ENCODE results near the gene PTPN4. TPM values are rescaled to one million over a fixed set of nuclear protein-coding genes. Genes with fewer than 3 reads are reported as not detected.

Gene PTPN4
- total and polyA plus RNA-seq, 2 of the 13 experiments (the other 11 are each of a cell fraction or from before 2014, with no cell fraction given) = 20.3 to 34.6 TPM

- TF ChIP-seq, protein P1, sequence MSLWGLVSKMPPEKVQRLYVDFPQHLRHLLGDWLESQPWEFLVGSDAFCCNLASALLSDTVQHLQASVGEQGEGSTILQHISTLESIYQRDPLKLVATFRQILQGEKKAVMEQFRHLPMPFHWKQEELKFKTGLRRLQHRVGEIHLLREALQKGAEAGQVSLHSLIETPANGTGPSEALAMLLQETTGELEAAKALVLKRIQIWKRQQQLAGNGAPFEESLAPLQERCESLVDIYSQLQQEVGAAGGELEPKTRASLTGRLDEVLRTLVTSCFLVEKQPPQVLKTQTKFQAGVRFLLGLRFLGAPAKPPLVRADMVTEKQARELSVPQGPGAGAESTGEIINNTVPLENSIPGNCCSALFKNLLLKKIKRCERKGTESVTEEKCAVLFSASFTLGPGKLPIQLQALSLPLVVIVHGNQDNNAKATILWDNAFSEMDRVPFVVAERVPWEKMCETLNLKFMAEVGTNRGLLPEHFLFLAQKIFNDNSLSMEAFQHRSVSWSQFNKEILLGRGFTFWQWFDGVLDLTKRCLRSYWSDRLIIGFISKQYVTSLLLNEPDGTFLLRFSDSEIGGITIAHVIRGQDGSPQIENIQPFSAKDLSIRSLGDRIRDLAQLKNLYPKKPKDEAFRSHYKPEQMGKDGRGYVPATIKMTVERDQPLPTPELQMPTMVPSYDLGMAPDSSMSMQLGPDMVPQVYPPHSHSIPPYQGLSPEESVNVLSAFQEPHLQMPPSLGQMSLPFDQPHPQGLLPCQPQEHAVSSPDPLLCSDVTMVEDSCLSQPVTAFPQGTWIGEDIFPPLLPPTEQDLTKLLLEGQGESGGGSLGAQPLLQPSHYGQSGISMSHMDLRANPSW (CRISPR knock-in tag; IDR thresholded peaks at IDR 0.05; ENCODE audit: borderline replicate concordance) = no peak
- no peak for TF ChIP-seq KAT7 (CRISPR knock-in tag; IDR thresholded peaks at IDR 0.05; ENCODE audit: borderline replicate concordance)
- TF ChIP-seq ZNF281 (CRISPR knock-in tag; IDR thresholded peaks at IDR 0.05; ENCODE audit: borderline replicate concordance) = no peak
- TF ChIP-seq ZNF484 (CRISPR knock-in tag; IDR thresholded peaks at IDR 0.05; ENCODE audit: borderline replicate concordance, low read depth) = no peak
- no peak for TF ChIP-seq MBNL3 (CRISPR knock-in tag; conservative IDR thresholded peaks at IDR 0.05)
- TF ChIP-seq RARG (CRISPR knock-in tag; IDR thresholded peaks at IDR 0.05; ENCODE audit: low read depth) = no peak
- TF ChIP-seq NFAT5 (CRISPR knock-in tag; IDR thresholded peaks at IDR 0.05) = no peak
- no peak for TF ChIP-seq PHF5A (CRISPR knock-in tag; IDR thresholded peaks at IDR 0.05; ENCODE audit: low read depth, unreplicated experiment)
- TF ChIP-seq EED (CRISPR knock-in tag; IDR thresholded peaks at IDR 0.05) = no peak
- TF ChIP-seq GATAD2A (CRISPR knock-in tag; IDR thresholded peaks at IDR 0.05) = 0 out of 2 replicates have a peak, but pooled peaks have one; percentile 24
- no peak for TF ChIP-seq TFE3 (CRISPR knock-in tag; IDR thresholded peaks at IDR 0.05)
- no peak for TF ChIP-seq ZNF75D (CRISPR knock-in tag; IDR thresholded peaks at IDR 0.05; ENCODE audit: borderline replicate concordance)
- no peak for TF ChIP-seq SRSF9 (IDR thresholded peaks at IDR 0.05; ENCODE audit: borderline replicate concordance, insufficient read depth, low read depth, low read length, poor library complexity, severe bottlenecking)
- TF ChIP-seq ZBTB1 (CRISPR knock-in tag; IDR thresholded peaks at IDR 0.05; ENCODE audit: borderline replicate concordance) = no peak
- no peak for TF ChIP-seq ZNF784 (CRISPR knock-in tag; IDR thresholded peaks at IDR 0.05; ENCODE audit: borderline replicate concordance)
Observed at GRCh38 chr2:119837350-119837749, 77.6 kb downstream of the PTPN4 start (continued).

Data from HepG2 (cell line).